ENCODE results near the gene INPP5F. TPM values are rescaled to one million over a fixed set of nuclear protein-coding genes. Genes with fewer than 3 reads are reported as not detected.
A peak's percentile ranks its signal among the peaks of the same experiment; 100 is the strongest.

The INPP5F gene
- total RNA-seq, 1 experiment from 2014 or later = 26.4 TPM

DNA sequence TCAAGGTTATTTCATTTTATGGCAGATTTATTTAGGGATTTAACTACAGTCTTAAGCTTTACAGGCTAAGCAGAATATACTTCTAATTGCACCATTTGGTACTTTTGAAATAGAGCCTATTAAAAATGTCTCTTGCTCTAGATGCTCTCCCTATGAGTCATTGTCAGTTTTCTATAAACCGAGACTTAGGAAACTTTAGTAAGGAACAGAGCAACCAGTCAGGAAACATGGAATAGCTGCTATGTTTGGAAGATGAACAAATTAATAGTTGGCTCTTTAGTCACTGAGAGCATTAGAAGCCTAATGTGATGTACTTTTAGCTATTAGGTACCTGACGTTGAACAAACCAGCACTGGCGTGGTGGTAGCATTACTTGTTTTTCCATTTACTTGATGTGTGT lies 35.3 kb downstream of the INPP5F start:
- Mint-ChIP-seq H3K4me3 (ENCODE audit: unreplicated experiment) (no peak overlapping the region), H3K27me3 (ENCODE audit: insufficient read depth, unreplicated experiment) (no peaks in the 10 kb centered on the region), H3K9me3 (ENCODE audit: unreplicated experiment) (no peaks in the 10 kb centered on the region), H3K4me1 (ENCODE audit: low read depth, unreplicated experiment) (peaks cover 18% of the 10 kb centered on the region), H3K27ac (ENCODE audit: unreplicated experiment) (no peak overlapping the region), H3K36me3 (ENCODE audit: insufficient read depth, unreplicated experiment) (peaks cover 11% of the 10 kb centered on the region)
- Histone ChIP-seq H3K27me3 (replicated peaks; ENCODE audit: control insufficient read depth, insufficient read depth, low read length) (no peaks in the 10 kb centered on the region), H3K9me3 (no peaks in the 10 kb centered on the region), H3K4me3 (ENCODE audit: low read depth, low read length) (no peak overlapping the region), H3K4me1 (peaks cover 19% of the 10 kb centered on the region), H3K36me3 (ENCODE audit: control insufficient read depth, insufficient read depth, low read length) (peaks cover 2% of the 10 kb centered on the region; the same call in 1 of the 2 replicates)
- TF ChIP-seq, protein P1, sequence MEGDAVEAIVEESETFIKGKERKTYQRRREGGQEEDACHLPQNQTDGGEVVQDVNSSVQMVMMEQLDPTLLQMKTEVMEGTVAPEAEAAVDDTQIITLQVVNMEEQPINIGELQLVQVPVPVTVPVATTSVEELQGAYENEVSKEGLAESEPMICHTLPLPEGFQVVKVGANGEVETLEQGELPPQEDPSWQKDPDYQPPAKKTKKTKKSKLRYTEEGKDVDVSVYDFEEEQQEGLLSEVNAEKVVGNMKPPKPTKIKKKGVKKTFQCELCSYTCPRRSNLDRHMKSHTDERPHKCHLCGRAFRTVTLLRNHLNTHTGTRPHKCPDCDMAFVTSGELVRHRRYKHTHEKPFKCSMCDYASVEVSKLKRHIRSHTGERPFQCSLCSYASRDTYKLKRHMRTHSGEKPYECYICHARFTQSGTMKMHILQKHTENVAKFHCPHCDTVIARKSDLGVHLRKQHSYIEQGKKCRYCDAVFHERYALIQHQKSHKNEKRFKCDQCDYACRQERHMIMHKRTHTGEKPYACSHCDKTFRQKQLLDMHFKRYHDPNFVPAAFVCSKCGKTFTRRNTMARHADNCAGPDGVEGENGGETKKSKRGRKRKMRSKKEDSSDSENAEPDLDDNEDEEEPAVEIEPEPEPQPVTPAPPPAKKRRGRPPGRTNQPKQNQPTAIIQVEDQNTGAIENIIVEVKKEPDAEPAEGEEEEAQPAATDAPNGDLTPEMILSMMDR (IDR thresholded peaks at IDR 0.05; ENCODE audit: insufficient read depth in 1 of 2, low read depth in 1 of 2, low read length in 1 of 2, severe bottlenecking in 1 of 2, unreplicated experiment in 1 of 2) = no peak
- intact Hi-C loops (cut with micrococcal nuclease; ENCODE audit: unreplicated experiment) = no loop called here
- no TSS peak for BruUV-seq (replicated peaks)
- no peak for DNase-seq
- ChIA-PET CTCF (interaction anchor here (1.4 kb wide), 1 partner anchor 11 kb away, joined by 3 read pairs; no protein-coding TSS in a partner anchor), POLR2A (no interaction called here)

DNA sequence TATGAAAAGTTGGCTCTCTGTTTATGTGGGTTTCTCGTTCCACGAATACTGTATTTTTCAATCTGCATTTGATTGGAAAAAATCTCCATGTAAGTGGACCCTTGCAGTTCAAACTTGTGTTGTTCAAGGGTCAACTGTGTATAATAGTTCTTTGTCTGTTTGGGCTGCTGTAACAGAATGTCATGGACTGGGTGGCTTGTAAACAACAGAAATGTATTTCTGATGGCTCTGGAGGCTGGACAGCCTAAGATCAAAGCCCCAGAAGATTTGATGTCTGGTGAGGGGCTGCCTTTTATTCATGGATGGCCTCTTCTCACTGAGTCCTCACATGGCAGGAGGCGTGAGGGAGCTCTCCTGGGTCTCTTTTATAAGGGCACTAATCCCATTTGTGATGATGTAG lies 36.2 kb downstream of the INPP5F start:
- peaks cover 2% of the 10 kb centered on the region; the same call in 1 of the 2 replicates for H3K36me3 ChIP-seq (ENCODE audit: control insufficient read depth, insufficient read depth, low read length)
- Mint-ChIP-seq H3K4me1 (ENCODE audit: low read depth, unreplicated experiment) (peaks cover 18% of the 10 kb centered on the region), H3K27ac (ENCODE audit: unreplicated experiment) (no peak overlapping the region), H3K9me3 (ENCODE audit: unreplicated experiment) (no peaks in the 10 kb centered on the region), H3K27me3 (ENCODE audit: insufficient read depth, unreplicated experiment) (no peaks in the 10 kb centered on the region), H3K36me3 (ENCODE audit: insufficient read depth, unreplicated experiment) (peaks cover 10% of the 10 kb centered on the region), H3K4me3 (ENCODE audit: unreplicated experiment) (no peak overlapping the region)
- BruUV-seq (replicated peaks) = no TSS peak
- no peaks in the 10 kb centered on the region for H3K27me3 ChIP-seq (replicated peaks; ENCODE audit: control insufficient read depth, insufficient read depth, low read length)
- no peak for DNase-seq
- CTCF ChIA-PET = no interaction called here
- H3K4me1 ChIP-seq = peaks cover 19% of the 10 kb centered on the region
- POLR2A ChIA-PET = no interaction called here
- H3K9me3 ChIP-seq = no peaks in the 10 kb centered on the region
- no peak overlapping the region for H3K4me3 ChIP-seq (ENCODE audit: low read depth, low read length)
- TF ChIP-seq, protein P1 (IDR thresholded peaks at IDR 0.05; ENCODE audit: insufficient read depth in 1 of 2, low read depth in 1 of 2, low read length in 1 of 2, severe bottlenecking in 1 of 2, unreplicated experiment in 1 of 2) = no peak
- intact Hi-C loops (cut with micrococcal nuclease; ENCODE audit: unreplicated experiment) = no loop called here

DNA sequence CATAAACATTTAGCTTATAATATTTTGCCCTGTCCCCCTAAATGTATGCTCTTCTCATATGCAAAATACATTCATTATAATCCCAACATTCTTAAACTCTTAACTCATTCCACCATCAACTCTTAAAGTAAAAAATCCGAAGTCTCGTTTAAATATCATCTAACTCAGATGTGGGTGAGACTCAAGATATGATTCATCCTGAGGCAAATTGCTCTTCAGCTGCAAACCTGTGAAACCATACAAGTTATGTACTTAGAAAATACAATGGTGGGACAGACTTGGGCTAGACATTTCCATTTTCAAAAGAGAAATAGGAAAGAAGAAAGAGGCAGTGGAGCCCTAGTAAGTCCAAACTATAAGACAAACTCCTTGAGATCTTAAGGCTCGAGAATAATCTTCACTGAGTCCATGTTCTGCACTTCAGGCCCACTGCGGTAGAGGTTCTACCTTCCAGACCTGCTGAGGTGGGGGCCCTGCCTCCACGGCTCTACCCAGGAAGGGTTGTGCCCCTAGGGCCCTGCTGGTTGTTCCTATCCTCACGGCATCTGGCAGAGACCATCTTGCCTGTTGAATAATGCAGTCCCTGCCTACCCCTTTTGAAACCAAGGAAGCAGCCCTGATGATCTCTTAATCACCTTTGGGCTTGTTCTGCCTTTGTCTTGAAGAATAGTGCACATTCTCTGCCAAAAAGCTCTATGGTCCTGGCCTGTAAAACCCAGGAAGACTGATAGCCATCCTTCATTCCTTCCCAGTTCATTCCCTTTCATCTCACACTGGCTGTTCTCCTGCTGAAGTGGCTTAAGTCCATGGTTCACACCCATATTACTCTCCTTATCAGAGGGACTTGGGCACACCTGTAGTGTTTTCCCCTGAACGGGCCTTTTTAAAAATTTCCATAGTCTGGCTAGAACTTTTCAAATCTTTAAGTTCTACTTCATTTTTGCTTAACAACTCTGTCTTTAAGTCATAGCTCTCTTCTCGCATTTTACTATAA lies 37.3 kb downstream of the INPP5F start:
- intact Hi-C loops (cut with micrococcal nuclease; ENCODE audit: unreplicated experiment) = no loop called here
- DNase-seq = no peak
- no peaks in the 10 kb centered on the region for H3K9me3 ChIP-seq
- ChIA-PET POLR2A (interaction anchor here (0.5 kb wide), 1 partner anchor 38 kb away, joined by 6 read pairs; the partner anchor contains the start of gene INPP5F), CTCF (no interaction called here)
- H3K4me3 Mint-ChIP-seq (ENCODE audit: unreplicated experiment) = no peak overlapping the region
- no peak overlapping the region for H3K4me3 ChIP-seq (ENCODE audit: low read depth, low read length)
- BruUV-seq (replicated peaks) = no TSS peak
- TF ChIP-seq, protein P1 (IDR thresholded peaks at IDR 0.05; ENCODE audit: insufficient read depth in 1 of 2, low read depth in 1 of 2, low read length in 1 of 2, severe bottlenecking in 1 of 2, unreplicated experiment in 1 of 2) = no peak
- peaks cover 29% of the 10 kb centered on the region for H3K4me1 ChIP-seq
- H3K4me1 Mint-ChIP-seq (ENCODE audit: low read depth, unreplicated experiment) = peaks cover 18% of the 10 kb centered on the region
- H3K27me3 ChIP-seq (replicated peaks; ENCODE audit: control insufficient read depth, insufficient read depth, low read length) = no peaks in the 10 kb centered on the region
- H3K36me3 ChIP-seq (ENCODE audit: control insufficient read depth, insufficient read depth, low read length) = peaks cover 2% of the 10 kb centered on the region; the same call in 1 of the 2 replicates
- H3K9me3 Mint-ChIP-seq (ENCODE audit: unreplicated experiment) = no peaks in the 10 kb centered on the region
- H3K27ac Mint-ChIP-seq (ENCODE audit: unreplicated experiment) = peak overlapping the region; percentile 37
- no peaks in the 10 kb centered on the region for H3K27me3 Mint-ChIP-seq (ENCODE audit: insufficient read depth, unreplicated experiment)
- peaks cover 6% of the 10 kb centered on the region for H3K36me3 Mint-ChIP-seq (ENCODE audit: insufficient read depth, unreplicated experiment)
